ENCODE measurements around the gene SLA2.
"Not testable (repeated sequence)": the region's sequence is repeated elsewhere in the genome, so short reads cannot be mapped to it uniquely, and the experiment has no call there.

SLA2 gene, protein sequence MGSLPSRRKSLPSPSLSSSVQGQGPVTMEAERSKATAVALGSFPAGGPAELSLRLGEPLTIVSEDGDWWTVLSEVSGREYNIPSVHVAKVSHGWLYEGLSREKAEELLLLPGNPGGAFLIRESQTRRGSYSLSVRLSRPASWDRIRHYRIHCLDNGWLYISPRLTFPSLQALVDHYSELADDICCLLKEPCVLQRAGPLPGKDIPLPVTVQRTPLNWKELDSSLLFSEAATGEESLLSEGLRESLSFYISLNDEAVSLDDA

GRCh38 chr20:36645998-36646397 lies at the start of gene SLA2:
TSS of gene SLA2 (minus strand) at chr20:36646196. CDS start at chr20:36641335, 4,861 bp downstream.
- no peak for DNase-seq

- not testable (repeated sequence) for DNase-seq
Measured at GRCh38 chr20:36695467-36695866, 49.5 kb upstream of the SLA2 start.

- DNase-seq = no peak
Measured at GRCh38 chr20:36688630-36689029, 42.6 kb upstream of the SLA2 start.

- no peak for DNase-seq
Measured at GRCh38 chr20:36687850-36688249, 41.9 kb upstream of the SLA2 start.

- no peak for DNase-seq
Measured at GRCh38 chr20:36686944-36687343, 40.9 kb upstream of the SLA2 start.

GRCh38 chr20:36686504-36686903 lies 40.5 kb upstream of the SLA2 start:
- DNase-seq = no peak

- DNase-seq = no peak
Measured at GRCh38 chr20:36684747-36685146, 38.8 kb upstream of the SLA2 start.

DNA sequence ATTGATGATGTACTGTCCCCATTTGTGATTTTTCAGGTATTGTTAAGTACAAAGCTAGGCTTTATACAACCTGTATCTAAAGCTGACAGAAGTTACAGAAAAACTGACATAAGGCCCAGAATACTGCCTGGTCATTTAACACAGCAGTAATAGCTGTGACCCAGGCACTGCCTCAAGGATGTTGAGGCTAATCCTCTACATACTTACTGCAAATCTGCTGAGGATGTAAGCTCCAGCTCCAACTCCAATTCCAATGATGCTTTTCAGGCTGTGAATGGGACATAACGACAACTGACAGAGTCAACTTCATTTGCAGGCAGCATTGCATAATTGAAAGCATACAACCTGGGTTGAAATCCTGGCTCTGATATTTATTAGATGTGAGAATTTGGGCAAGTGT lies 36.3 kb upstream of the SLA2 start:
- DNase-seq = no peak

DNA sequence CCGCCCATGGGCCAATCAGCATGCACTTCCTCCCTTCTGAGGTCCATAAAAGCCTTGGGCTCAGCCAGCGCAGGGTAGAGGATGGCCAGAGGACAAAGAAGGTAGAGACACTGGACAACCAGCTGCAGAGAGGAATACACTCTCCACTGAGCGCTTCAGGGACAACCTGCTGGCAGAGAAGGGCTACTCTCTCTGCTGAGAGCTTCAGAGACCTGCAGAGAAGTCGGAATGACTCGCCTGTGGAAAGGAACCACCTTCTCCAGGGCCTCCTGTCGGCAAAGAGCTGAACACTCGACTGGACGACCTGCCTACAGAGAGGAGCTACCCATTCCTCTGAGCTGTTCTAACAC lies 31.4 kb upstream of the SLA2 start:
- no peak for DNase-seq

DNA sequence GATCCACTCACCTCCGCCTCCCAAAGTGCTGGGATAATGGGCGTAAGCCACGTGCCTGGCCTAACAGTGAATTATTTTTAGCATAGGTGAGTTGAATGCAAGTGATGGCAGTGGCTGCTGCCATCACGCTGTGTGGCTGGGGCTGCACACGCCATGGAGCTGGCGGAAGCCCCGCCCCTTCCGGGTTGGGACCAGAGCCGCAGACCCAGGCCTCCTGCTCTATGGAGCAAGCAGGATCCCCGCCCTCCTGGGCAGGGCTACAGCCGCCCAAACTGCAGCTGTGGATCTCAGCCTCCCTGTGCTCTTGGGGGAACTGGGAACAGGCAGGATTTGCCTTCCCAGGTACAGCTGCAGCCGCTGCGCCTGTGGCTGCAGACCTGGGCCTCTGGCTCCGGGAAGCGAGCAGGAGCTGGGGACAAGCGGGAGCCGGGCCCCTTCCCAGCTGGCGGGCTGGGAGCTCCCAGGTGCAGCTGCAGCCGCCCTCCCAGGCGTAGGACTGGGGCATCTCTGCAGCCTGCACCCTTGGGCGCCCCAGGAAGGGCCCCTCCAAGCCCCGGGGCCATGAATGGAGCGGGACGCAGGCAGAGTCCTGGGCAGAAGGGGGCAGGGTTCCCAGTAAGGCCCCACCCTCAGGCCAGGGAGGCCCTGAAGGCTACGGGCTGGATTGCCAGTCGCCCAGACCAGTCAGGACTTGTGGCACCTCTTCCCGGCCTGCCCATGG lies 30.9 kb upstream of the SLA2 start:
- no peak for DNase-seq

GRCh38 chr20:36675545-36675944 lies 29.5 kb upstream of the SLA2 start:
- DNase-seq = not testable (repeated sequence)

GRCh38 chr20:36672991-36673390 lies 27.0 kb upstream of the SLA2 start:
- no peak for DNase-seq

DNA sequence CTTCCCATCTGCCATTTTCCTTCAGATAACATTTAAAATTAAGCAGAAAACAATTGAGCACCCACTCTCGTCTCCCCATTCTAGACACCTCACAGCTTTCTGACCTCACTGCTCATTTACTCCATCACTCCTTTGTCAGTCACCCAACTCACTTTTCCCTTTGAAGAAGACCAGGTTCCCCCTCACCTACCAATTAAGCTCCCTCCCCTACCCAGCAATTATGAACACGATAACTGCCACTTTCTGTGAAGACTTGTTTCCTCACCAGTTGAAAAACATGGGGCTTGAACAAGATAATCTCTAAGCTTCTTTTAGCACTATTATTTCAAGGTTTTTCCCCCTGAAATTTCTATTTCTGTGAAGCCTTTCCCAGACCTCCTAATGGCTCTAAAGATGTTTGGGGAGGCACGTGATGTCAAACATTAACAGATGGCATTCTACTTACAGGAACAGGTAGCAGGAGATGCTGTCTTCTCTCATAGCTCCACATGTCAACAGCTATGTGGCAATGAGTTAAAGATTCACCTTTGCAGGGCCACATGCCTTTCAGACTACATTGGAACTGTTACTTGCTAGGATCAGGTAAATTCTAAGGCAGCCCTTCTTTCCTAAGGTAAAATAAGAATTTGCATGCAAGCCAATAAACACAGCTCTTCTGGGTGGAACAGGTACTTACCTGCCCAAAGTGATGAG lies 24.8 kb upstream of the SLA2 start:
- DNase-seq = no peak

DNA sequence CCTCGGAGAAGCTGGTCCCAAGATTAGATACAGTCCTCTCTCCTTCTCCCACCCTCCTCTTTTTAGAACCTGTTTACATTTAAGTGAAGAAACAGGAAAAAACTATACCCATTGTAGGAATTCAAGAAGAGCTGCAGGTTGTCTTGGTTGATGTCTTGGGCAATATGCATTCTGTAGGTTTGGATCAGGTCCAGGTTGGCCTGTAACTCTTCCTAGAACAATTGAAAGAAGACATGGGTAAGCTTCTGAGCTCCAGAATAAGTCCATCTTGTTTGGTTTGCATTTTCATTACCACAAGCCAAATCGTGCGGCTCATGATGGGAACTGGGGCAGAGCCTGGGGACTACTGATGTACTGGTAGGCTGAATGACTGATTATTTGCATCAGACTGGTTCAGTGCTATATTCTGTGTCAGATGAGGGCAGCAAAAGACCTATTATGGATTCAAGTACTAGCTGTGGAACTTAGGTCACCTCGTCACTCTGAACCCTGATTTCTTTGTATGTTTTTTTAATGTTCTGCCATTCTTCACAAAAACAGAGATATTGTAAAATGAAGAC lies 20.3 kb upstream of the SLA2 start:
- DNase-seq = no peak

DNA sequence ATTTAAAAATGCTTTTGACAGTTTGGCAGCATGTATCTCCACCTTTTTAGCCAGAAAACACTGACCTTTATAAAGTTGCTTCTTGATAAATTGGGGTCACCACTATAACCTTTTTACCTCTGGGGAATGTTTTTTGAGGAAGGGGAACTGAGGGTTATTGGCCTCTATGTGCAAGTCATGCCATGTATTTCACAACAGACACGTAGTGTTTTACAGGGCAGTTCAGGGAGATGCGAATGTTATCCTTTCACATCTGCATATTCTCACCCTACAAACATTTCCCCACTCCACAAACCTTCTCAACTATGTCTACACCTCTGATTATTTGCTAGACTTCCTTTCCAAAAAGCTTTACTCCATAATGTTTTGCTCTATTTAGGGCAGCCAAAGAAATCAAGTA lies 17.0 kb upstream of the SLA2 start:
- no peak for DNase-seq

DNA sequence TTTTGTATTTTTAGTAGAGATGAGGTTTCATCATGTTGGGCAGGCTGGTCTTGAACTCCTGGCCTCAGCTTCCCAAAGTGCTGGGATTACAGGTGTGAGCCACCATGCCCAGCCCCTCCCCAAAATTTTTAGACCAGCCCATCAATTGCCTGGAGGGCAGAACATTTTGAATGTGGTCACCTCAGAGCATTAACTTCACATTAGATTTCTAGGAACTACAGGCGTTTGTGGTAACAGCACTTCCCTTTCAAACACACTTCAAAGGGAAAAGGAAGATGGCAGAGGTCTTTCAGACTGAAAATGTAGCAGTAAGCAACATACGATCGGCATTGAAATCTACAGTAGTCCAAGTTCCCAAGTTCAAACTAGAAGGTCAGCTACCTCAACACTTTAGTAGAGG lies 12.3 kb upstream of the SLA2 start:
- DNase-seq = no peak

GRCh38 chr20:36656733-36657132 lies 10.7 kb upstream of the SLA2 start:
- no peak for DNase-seq

DNA sequence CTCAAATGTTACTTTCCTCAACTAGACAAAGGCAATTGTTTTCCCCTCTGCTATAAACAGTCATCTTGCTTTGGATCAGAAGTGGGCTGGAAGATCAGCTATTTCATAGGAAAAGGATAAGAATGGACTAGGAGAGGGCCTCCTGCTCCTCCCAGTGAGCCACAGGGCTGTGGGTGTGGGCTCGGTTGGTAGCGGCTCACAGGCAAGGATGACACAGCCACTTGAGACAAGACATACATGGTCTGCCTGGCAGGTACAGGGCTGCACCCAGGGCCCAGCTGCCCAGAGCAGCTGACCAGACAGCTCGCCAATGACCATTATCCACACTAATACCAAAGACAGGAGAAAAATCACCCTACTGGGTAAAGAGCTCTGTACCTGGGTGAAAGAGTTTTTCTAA lies 9.0 kb upstream of the SLA2 start:
- no peak for DNase-seq

DNA sequence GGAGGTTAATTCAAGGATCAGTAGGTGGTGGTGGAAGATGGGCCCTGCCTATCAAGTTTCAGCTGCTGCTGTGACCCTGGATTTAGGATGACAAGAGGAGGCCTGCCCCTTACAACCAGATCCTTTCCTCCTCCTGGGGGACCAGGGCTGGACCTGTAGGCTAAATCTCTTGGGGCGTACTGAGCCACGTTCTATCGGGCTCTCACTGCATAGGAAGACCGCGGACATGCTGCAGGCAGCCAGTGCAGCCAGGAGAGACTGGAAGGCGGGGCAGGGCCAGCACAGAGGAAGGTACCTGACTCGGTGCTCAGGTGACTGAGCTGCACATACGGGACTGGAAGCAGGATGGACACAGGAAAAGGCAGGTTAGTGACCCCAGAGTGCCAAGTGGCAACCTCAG lies 8.5 kb upstream of the SLA2 start:
- DNase-seq = no peak

DNA sequence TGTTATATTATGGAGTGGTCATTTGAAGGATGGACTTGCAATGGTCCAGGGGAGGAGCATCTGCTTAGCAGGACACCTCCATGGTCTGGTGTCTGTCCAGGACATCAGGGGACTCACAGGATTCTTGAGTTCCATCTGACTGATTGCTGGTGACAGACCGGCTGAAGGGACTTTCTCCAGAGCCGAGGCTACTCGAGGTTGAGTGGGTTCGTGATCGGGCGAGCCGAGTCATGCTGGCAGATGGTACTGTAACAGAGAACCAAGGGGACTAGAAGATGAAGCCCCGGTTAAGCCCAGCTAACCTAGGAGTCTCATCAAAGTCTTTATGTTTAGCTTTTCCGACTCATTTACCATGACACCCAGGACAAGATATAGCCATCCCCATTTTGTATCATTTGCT lies 7.5 kb upstream of the SLA2 start:
- no peak for DNase-seq

DNA sequence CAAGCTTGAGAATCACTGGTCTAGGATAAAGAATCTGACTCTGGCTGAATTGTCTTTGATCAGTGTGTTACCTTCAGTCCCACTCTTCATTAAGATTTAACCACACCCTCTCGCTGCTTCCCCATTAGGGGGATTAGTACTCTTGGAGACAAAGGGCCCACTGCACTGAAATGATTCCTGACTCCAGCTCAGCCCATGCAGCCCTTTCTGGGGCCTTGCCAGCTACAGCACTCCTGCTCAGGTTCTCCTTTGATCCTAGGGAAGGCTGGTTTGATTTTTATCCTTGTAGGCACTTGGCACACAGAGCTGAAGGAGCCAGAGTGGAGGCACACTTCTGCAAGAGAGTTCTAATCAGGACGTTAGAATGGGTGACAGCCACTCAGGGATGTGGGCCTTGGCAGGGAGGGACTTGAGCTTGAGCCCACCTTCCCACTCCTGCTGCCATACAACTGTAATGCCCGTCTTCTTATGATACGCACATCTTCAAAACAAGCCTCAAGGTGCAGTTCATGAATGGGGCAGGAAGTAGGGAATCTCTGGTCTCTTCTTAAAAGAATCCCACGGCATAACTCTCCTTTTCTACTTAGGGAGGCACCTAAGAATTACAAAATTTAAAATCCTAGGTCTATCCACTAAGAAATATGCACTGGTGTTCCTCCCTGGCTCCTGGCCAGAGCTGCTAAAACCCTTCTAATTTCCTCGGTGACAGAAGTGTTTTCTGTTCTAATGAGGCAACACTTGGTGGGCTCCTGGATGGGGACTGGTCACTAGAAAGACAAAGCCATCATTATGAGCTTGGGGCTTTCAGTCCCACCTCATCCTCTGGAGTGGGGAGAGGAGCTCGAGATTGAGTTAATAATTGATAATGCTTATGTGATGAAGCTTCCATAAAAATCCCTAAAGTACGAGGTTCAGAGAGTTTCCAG lies 1.5 kb upstream of the SLA2 start:
- DNase-seq = no peak

GRCh38 chr20:36646678-36647077 lies 682 bp upstream of the SLA2 start:
- DNase-seq = no peak

DNA sequence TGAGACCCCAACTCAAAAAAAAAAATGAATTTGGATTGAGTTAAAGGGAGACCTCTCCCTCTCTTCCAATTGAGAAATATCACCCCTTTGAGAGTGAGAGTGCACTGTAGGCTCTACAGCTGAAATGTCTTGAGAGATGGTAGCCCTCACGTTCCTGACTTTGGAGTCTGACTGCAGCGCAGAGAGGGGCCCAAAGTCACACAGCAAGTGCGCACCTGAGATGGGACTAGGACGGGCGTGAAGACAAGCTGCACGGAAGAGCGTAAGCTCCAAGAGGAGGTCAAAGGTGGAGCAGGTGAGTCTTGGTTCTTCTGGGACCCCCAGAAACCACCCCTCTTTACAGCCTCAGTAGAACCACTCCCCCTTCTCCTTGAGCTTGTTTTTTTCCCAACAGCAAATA lies 643 bp downstream of the SLA2 start:
- no peak for DNase-seq

Data from NCI-H2081 (cell line).